IgD-negative memory B cell (primary cell): ENCODE results near the gene SUCLA2. TPM values are rescaled to one million over a fixed set of nuclear protein-coding genes. Genes with fewer than 3 reads are reported as not detected.
"Not testable (repeated sequence)": the region's sequence is repeated elsewhere in the genome, so short reads cannot be mapped to it uniquely, and the experiment has no call there.

Source experiments
- H3K27ac Mint-ChIP-seq, 3 donors: one replicate each; pipeline ENCODE4 v1.8.0; 2020 to 2022; ENCODE audit warnings: mild to moderate bottlenecking in 3 of 3, mixed read lengths in 3 of 3, moderate library complexity in 1 of 3
- H3K27me3 Mint-ChIP-seq: one replicate; pipeline ENCODE4 v1.8.0; 2021; ENCODE audit warnings: mixed read lengths
- H3K36me3 Mint-ChIP-seq: one replicate; pipeline ENCODE4 v1.8.0; 2020; ENCODE audit warnings: mild to moderate bottlenecking, mixed read lengths
- H3K4me1 Mint-ChIP-seq, 3 donors: one replicate each; pipeline ENCODE4 v1.8.0; 2020 to 2022; ENCODE audit warnings: mixed read lengths in 3 of 3, mild to moderate bottlenecking in 1 of 3
- H3K4me3 Mint-ChIP-seq, 4 donors: one replicate each; pipeline ENCODE4 v1.8.0; 2020 to 2022; ENCODE audit warnings: mild to moderate bottlenecking in 4 of 4, mixed read lengths in 4 of 4, moderate library complexity in 3 of 4
- H3K9me3 Mint-ChIP-seq, 3 donors: one replicate each; pipeline ENCODE4 v1.8.0; 2020 to 2021; ENCODE audit warnings: mixed read lengths in 3 of 3, mild to moderate bottlenecking in 1 of 3
- polyA plus RNA-seq: library from polyadenylated mRNA; unstranded; fragments of 300-500 nt; fragmentation: Illumina TruSeq; gene quantifications from one replicate; pipeline ENCODE4 v1.2.3, GENCODE V29; 2021

The SUCLA2 gene
- polyA plus RNA-seq, 1 donor from 2014 or later = 17.4 TPM

- H3K36me3 Mint-ChIP-seq = peaks cover 60% of the 10 kb centered on the region
- H3K4me3 Mint-ChIP-seq = no peak overlapping the region
These were observed 41.4 kb downstream of the SUCLA2 start for GRCh38 chr13:47959468-47960247.

DNA sequence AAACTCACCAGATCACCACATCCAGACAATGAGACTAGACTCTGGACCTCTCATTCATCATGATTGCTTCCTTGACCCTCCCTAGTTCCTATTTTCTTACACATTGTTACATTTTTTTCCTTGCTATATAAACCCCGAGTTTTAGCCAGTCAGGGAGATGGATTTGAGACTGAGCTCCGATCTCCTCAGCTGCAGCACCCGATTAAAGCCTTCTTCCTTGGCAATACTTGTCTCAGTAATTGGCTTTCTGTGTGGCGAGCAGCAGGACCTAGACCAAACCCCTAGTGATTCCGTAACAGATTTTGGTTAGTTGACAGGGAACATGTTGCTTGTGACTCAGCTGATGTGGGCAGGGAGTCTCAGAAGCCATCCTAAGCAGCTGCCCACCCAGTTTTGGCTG is 44.0 kb downstream of the SUCLA2 start:
- peaks cover 0 to 5% (median 2%) of the 10 kb centered on the region in 3 donors for H3K4me1 Mint-ChIP-seq
- H3K27ac Mint-ChIP-seq = no peak overlapping the region
- H3K36me3 Mint-ChIP-seq = peaks cover 51% of the 10 kb centered on the region
- no peak overlapping the region for H3K4me3 Mint-ChIP-seq
- no peaks in the 10 kb centered on the region for H3K27me3 Mint-ChIP-seq
- H3K9me3 Mint-ChIP-seq = peaks cover 3 to 20% (median 5%) of the 10 kb centered on the region in 3 donors

More at GRCh38 chr13:47959468-47960247, 41.4 kb downstream of the SUCLA2 start:
- Mint-ChIP-seq H3K27ac (no peak overlapping the region), H3K9me3 (peaks cover 3 to 20% (median 5%) of the 10 kb centered on the region in 3 donors), H3K27me3 (no peaks in the 10 kb centered on the region), H3K4me1 (peaks cover 0 to 5% (median 2%) of the 10 kb centered on the region in 3 donors)

- H3K27ac Mint-ChIP-seq = no peak overlapping the region
- peaks cover 3 to 20% (median 5%) of the 10 kb centered on the region in 3 donors for H3K9me3 Mint-ChIP-seq
- peaks cover 0 to 5% (median 2%) of the 10 kb centered on the region in 3 donors for H3K4me1 Mint-ChIP-seq
- no peak overlapping the region for H3K4me3 Mint-ChIP-seq
- peaks cover 49% of the 10 kb centered on the region for H3K36me3 Mint-ChIP-seq
- no peaks in the 10 kb centered on the region for H3K27me3 Mint-ChIP-seq
These were observed 45.2 kb downstream of the SUCLA2 start for GRCh38 chr13:47955836-47956235.

- Mint-ChIP-seq H3K4me1 (no peaks in the 10 kb centered on the region), H3K27ac (no peak overlapping the region), H3K4me3 (no peak overlapping the region), H3K9me3 (no peaks in the 10 kb centered on the region), H3K27me3 (no peaks in the 10 kb centered on the region), H3K36me3 (peaks cover 11% of the 10 kb centered on the region)
These were observed 51.3 kb downstream of the SUCLA2 start for GRCh38 chr13:47949799-47950198.

- no peak overlapping the region for H3K27ac Mint-ChIP-seq
- H3K4me3 Mint-ChIP-seq = no peak overlapping the region
These were observed 55.3 kb downstream of the SUCLA2 start for GRCh38 chr13:47945738-47946137.

DNA sequence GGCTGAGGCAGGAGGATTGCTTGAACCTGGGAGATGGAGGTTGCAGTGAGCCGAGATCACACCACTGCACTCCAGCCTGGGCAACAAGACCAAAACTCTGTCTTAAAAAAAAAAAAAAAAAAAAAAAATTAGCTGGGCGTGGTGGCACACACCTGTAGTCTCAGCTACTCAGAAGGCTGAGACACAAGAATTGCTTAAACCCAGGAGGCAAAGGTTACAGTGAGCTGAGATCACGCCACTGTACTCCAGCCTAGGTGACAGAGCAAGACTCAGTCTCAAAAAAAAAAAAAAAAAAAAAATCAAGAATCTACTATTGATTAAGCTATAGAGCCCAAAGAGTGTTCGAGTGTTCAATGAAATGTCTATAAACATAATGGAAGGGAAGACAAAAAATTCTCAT is 55.9 kb downstream of the SUCLA2 start:
- not testable (repeated sequence) for H3K9me3 Mint-ChIP-seq, H3K27me3 Mint-ChIP-seq, H3K4me3 Mint-ChIP-seq, H3K27ac Mint-ChIP-seq, H3K4me1 Mint-ChIP-seq
- peaks cover 23% of the 10 kb centered on the region for H3K36me3 Mint-ChIP-seq

More at GRCh38 chr13:47945738-47946137, 55.3 kb downstream of the SUCLA2 start:
- peaks cover 21% of the 10 kb centered on the region for H3K36me3 Mint-ChIP-seq
- peaks cover 0 to 5% (median 0%) of the 10 kb centered on the region in 3 donors for H3K4me1 Mint-ChIP-seq
- H3K9me3 Mint-ChIP-seq = no peaks in the 10 kb centered on the region
- H3K27me3 Mint-ChIP-seq = no peaks in the 10 kb centered on the region

GRCh38 chr13:47934371-47934770 is 66.7 kb downstream of the SUCLA2 start:
- H3K4me1 Mint-ChIP-seq = peaks cover 0 to 2% (median 0%) of the 10 kb centered on the region in 3 donors
- peaks cover 0 to 4% (median 3%) of the 10 kb centered on the region in 3 donors for H3K9me3 Mint-ChIP-seq
- no peak overlapping the region for H3K27ac Mint-ChIP-seq
- H3K36me3 Mint-ChIP-seq = peaks cover 5% of the 10 kb centered on the region
- H3K27me3 Mint-ChIP-seq = no peaks in the 10 kb centered on the region
- H3K4me3 Mint-ChIP-seq = no peak overlapping the region

DNA sequence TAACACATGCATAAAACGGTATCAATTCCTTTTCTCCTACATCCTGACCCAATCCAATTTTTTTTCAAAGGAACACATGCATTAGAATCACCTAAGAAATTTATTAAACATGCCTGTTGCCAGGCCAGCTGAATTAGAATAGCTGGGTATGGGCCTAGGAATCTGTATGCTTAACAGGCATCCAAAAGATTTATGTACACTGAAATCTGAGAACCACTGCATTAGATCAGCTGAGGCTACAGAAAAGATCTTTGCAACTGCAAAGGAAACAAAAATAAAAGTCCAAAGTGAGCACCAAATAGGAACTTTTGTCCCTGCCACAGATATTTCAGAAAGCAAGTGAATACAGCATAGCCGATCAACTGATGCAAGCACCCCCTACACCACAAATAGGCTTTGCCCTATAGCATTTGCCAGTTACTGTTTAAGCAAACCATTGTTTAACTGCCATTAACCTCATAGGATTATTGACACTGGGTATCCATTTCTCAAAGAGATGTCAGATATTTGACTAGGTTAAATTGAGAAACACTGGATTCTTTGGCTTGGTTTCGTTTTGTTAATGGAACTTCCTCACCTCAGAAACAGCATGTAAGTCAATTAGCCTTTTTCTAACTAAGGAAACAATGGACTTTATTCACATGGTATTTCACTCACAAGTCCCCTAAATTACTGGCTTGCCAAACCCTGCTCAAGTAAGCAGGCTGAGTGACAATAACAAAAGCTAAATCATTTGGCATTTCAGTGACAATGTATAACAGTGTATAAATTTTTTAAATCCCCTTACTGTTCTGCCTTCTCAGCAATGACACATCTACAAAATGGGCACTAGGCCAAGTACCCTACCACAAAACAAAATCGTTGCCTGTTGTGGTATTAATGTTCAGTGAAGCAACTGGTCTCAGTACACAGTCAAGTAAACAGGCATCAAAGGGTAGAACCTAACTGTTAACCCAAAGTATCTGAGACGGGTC is 67.8 kb downstream of the SUCLA2 start:
- Mint-ChIP-seq H3K27me3 (no peaks in the 10 kb centered on the region), H3K4me3 (no peak overlapping the region), H3K36me3 (peaks cover 5% of the 10 kb centered on the region), H3K27ac (no peak overlapping the region), H3K9me3 (peaks cover 0 to 4% (median 3%) of the 10 kb centered on the region in 3 donors), H3K4me1 (no peaks in the 10 kb centered on the region)

DNA sequence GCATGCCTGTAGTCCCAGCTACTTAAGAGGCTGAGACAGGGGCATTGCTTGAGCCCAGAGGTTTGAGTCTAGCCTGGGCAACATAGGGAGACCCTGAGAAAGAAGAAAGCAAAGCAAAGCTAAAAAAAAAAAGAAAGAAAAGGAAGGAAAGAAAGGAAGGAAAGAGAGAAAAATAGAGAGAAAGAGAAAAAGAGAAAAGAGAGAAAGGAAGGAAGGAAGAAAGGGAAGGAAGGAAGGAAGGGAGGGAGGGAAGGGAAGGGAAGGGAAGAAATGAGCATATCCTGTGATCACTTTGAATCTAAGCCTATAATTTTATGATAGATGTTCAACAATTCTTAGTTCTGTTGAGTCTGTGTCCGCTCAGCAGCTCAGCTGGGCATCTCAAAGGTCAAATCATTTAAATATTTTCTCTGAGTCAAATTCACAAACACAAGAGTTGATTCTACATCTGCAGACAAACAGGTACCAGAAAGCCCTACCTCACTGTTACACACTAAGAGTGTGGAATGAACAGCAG is 70.4 kb downstream of the SUCLA2 start:
- H3K27ac Mint-ChIP-seq = no peak overlapping the region
- H3K4me1 Mint-ChIP-seq = no peaks in the 10 kb centered on the region
- H3K4me3 Mint-ChIP-seq = no peak overlapping the region
- H3K36me3 Mint-ChIP-seq = peaks cover 1% of the 10 kb centered on the region
- no peaks in the 10 kb centered on the region for H3K27me3 Mint-ChIP-seq
- H3K9me3 Mint-ChIP-seq = no peaks in the 10 kb centered on the region

DNA sequence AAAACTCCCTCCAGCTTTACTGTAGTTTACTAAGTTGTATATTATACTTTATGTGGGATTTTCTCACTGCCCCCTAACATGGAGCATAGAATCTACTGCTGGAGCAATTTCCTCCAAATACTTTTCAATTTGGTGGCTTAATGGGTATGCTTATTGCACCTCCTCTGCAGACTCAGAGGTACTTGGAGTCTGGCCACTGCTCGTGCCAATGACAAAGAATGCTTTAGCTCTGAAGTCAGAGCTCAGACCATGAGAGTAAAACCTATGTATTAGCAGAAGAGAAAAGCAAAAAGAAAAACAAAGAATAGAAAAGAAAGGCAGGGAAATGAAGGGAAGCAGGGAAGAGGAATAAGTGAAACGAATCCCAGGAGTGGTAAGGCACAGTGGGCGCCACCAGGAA is 71.9 kb downstream of the SUCLA2 start:
- Mint-ChIP-seq H3K4me1 (no peaks in the 10 kb centered on the region), H3K36me3 (peaks cover 2% of the 10 kb centered on the region), H3K27me3 (no peaks in the 10 kb centered on the region), H3K9me3 (peaks cover 0 to under 1% (median 0%) of the 10 kb centered on the region in 3 donors), H3K27ac (peak overlapping the region in 1 of 3 donors; percentile 31), H3K4me3 (no peak overlapping the region)

GRCh38 chr13:47917022-47917574 is 84.0 kb downstream of the SUCLA2 start:
- Mint-ChIP-seq H3K36me3 (peaks cover 14% of the 10 kb centered on the region), H3K9me3 (peaks cover 6 to 12% (median 11%) of the 10 kb centered on the region in 3 donors), H3K27me3 (no peaks in the 10 kb centered on the region), H3K27ac (no peak overlapping the region), H3K4me3 (no peak overlapping the region), H3K4me1 (peaks cover 0 to 5% (median 3%) of the 10 kb centered on the region in 3 donors)

DNA sequence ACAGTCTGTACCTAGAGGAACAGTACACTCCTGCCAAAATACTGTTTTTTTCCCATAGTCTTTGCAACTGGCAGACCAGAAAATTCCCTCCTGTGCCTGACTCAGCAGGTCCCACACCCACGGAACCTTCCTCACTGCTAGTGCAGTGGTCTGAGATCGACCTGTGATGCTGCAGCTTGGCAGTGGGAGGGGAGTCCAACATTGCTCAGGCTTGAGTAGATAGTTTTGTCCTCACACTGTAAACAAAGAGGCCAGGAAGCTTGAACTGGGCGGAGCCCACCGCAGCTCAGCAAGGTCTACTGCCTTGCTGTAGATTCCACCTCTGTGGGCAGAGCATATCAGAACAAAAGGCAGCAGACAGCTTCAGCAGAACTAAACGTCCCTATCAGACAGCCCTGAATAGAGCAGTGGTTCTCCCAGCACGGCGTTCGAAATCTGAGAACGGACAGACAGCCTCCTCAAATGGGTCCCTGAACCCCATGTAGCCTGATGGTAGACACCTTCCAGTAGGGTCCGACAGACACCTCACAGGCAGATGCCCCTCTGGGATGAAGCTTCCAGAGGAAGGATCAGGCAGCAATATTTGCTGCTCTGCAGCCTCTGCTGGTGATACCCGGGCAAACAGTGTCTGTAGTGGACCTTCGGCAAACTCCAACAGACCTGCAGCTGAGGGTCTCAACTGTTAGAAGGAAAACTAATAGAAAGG is 92.7 kb downstream of the SUCLA2 start:
- H3K4me1 Mint-ChIP-seq = peaks cover 0 to 4% (median 0%) of the 10 kb centered on the region in 3 donors
- H3K9me3 Mint-ChIP-seq = peaks cover 0 to 8% (median 5%) of the 10 kb centered on the region in 3 donors
- H3K27ac Mint-ChIP-seq = no peak overlapping the region
- no peaks in the 10 kb centered on the region for H3K27me3 Mint-ChIP-seq
- peaks cover 16% of the 10 kb centered on the region for H3K36me3 Mint-ChIP-seq
- H3K4me3 Mint-ChIP-seq = no peak overlapping the region

DNA sequence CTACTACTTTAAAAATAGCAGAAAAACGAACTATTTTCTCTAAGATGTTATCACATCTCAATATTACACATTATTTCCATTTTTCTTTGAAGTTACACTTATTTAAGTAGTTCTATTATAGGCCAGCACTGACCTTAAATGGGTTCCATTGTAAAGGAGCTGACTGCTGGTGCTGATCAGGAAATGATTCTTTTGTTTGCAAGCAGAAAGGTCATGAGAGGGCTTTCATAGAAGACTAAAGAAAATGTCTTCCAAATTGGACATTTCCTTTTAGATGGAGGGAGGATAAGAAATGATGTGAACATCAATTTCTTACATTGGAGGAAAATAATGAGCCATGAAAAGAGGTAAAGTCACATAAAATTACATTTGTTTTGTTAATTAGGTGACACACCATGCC is 96.2 kb downstream of the SUCLA2 start:
- peaks cover 0 to 3% (median 0%) of the 10 kb centered on the region in 3 donors for H3K9me3 Mint-ChIP-seq
- peaks cover 15% of the 10 kb centered on the region for H3K36me3 Mint-ChIP-seq
- no peak overlapping the region for H3K27ac Mint-ChIP-seq
- H3K4me3 Mint-ChIP-seq = no peak overlapping the region
- peaks cover 0 to 4% (median 0%) of the 10 kb centered on the region in 3 donors for H3K4me1 Mint-ChIP-seq
- H3K27me3 Mint-ChIP-seq = no peaks in the 10 kb centered on the region

DNA sequence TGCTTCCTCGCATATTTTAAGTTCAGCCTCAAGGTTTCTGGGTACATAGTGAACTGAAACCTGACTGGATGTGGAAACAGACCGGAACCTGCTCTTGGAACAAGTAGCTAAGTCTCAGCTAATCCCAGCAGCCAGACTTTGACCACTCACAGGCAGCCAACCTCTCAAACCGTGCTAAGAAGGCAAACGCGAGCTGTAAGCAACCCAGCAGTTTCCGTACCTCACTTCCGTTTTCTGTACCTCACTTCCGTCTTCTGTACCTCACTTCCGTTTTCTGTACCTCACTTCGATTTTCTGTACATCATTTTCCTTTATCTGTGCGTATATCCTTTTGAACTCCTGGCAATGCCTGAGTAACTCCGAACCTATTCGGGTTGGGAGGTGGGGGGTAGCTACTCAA is 96.8 kb downstream of the SUCLA2 start:
- H3K4me3 Mint-ChIP-seq = peak overlapping the region; percentile 34 to 90 (median 70)
- H3K4me1 Mint-ChIP-seq = peaks cover 0 to 4% (median 0%) of the 10 kb centered on the region in 3 donors
- H3K36me3 Mint-ChIP-seq = peaks cover 17% of the 10 kb centered on the region
- peaks cover 0 to 3% (median 2%) of the 10 kb centered on the region in 3 donors for H3K9me3 Mint-ChIP-seq
- peak overlapping the region in 2 of 3 donors; percentile 14 to 38 for H3K27ac Mint-ChIP-seq
- no peaks in the 10 kb centered on the region for H3K27me3 Mint-ChIP-seq
